ENCODE results near the gene XYLT1.

DNA sequence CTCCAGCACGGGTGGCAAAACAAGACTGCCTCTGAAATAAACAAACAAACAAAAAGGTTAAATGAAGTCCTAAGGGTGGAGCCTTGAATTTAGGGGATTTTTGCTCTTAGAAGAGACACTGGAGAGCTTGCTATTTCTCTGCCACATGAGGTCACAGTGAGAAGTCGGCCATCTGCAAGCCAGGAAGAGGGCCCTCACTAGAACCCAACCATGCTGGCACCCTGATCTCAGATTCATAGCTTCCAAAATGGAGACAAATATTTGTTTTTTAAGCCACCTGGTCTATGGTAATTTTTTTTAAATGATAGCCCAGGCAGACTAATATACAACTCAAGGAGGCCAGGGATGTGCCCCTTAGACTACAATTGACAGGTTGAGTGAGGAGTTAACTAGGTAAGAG lies 255.5 kb downstream of the XYLT1 start:
- TF ChIP-seq EZH2 (IDR thresholded peaks at IDR 0.05; ENCODE audit: borderline replicate concordance, control insufficient read depth, low read depth, low read length), result no peak
- no peak for TF ChIP-seq HDAC6 (IDR thresholded peaks at IDR 0.05; ENCODE audit: unreplicated experiment)
- no peak for TF ChIP-seq POLR2A (IDR thresholded peaks at IDR 0.05; ENCODE audit: low read depth, low read length)
- no peak for TF ChIP-seq ZNF384 (IDR thresholded peaks at IDR 0.05; ENCODE audit: borderline replicate concordance, low read depth, low read length)
- TF ChIP-seq EP300 (IDR thresholded peaks at IDR 0.05; ENCODE audit: borderline replicate concordance in 1 of 2, control insufficient read depth in 1 of 2, low read depth in 2 of 2, low read length in 2 of 2), result no peak
- no peak for TF ChIP-seq NR2C2 (IDR thresholded peaks at IDR 0.05; ENCODE audit: borderline replicate concordance, control insufficient read depth, insufficient read length, low read depth)
- TF ChIP-seq, protein P1, sequence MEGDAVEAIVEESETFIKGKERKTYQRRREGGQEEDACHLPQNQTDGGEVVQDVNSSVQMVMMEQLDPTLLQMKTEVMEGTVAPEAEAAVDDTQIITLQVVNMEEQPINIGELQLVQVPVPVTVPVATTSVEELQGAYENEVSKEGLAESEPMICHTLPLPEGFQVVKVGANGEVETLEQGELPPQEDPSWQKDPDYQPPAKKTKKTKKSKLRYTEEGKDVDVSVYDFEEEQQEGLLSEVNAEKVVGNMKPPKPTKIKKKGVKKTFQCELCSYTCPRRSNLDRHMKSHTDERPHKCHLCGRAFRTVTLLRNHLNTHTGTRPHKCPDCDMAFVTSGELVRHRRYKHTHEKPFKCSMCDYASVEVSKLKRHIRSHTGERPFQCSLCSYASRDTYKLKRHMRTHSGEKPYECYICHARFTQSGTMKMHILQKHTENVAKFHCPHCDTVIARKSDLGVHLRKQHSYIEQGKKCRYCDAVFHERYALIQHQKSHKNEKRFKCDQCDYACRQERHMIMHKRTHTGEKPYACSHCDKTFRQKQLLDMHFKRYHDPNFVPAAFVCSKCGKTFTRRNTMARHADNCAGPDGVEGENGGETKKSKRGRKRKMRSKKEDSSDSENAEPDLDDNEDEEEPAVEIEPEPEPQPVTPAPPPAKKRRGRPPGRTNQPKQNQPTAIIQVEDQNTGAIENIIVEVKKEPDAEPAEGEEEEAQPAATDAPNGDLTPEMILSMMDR (IDR thresholded peaks at IDR 0.05 in 2 of 3, conservative IDR thresholded peaks at IDR 0.05 in 1 of 3; ENCODE audit: control insufficient read depth in 2 of 3, extremely low read depth in 1 of 3, insufficient read depth in 1 of 3, low read depth in 3 of 3, low read length in 3 of 3), result no peak
- no peak for TF ChIP-seq E4F1 (IDR thresholded peaks at IDR 0.05; ENCODE audit: borderline replicate concordance, partially characterized antibody)
- no peak for TF ChIP-seq SKIL (IDR thresholded peaks at IDR 0.05; ENCODE audit: low read depth, poor library complexity, severe bottlenecking)

All from GM12878 (cell line).